HG02642 (cell line): ENCODE data around the gene MYH15.

Experiments
- ATAC-seq: cut with Tn5 transposase; IDR thresholded peaks from one replicate; pipeline ENCODE4 v1.9.1; 2021; ENCODE audit warnings: mild to moderate bottlenecking; ENCODE audit not compliant: unreplicated experiment, poor library complexity

MYH15 gene

GRCh38 chr3:108475220-108475782, 35.1 kb downstream of the MYH15 start:
- ATAC-seq: no peak

- ATAC-seq: no peak
These were observed 35.8 kb downstream of the MYH15 start for GRCh38 chr3:108474581-108474980.

- ATAC-seq: no peak
These were observed 36.7 kb downstream of the MYH15 start for GRCh38 chr3:108473711-108474110.

GRCh38 chr3:108472001-108472591, 38.3 kb downstream of the MYH15 start:
- ATAC-seq: no peak

DNA sequence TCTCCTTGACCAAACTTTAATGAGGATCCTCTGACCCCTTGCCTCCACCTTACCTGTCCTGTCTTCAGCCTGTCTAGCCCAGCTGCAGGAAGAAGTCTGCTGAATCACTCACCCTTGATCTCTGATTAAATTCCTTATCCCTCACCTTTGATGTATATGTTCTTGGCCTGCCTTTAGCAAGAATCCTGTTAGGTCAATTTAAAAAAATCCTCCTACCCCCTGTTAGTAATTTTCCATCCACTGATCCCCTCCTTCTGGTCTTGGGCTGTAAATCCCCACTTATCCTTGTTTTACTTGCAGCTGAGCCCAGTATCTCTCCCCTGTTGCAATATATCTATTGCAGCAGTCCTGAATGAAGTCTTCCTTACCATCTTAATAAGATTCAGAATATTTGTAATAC, 39.0 kb downstream of the MYH15 start:
- no peak for ATAC-seq

DNA sequence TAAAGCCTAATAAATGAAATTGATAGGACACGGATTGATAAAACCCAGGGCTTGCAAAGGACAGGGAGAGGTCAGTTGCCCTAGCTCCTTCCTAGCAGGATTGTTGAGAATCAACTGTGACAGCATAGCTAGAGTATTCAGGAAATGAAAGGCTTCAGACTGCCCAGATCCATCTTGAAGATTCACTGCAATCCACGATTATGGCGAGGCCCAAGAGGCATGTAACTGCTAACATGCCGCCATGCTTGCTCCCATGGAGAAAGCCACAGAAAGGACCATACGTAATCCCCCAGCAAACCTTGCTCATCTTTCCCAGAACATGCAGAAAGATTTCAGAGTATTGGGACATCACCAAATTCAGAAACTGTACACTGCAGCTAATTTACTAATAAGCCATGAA, 41.3 kb downstream of the MYH15 start:
- no peak for ATAC-seq

DNA sequence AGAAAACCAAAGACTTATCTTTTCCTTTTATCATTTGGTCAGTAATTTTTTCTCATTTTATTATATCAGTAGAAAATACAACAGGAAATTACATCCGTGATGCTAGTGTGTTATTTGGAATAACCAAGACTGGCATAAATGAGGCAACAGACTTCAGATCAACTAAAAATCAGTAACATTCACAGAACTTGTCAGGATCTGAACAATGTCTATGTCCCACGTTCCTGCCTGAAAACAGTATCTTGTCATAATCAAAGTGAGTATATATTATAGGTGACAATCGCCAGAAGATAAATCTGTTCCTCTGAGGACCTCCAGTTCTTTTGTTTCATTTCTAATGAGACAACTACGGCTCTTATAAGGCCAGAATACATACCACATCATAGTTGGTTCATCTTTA, 41.8 kb downstream of the MYH15 start:
- ATAC-seq: no peak

DNA sequence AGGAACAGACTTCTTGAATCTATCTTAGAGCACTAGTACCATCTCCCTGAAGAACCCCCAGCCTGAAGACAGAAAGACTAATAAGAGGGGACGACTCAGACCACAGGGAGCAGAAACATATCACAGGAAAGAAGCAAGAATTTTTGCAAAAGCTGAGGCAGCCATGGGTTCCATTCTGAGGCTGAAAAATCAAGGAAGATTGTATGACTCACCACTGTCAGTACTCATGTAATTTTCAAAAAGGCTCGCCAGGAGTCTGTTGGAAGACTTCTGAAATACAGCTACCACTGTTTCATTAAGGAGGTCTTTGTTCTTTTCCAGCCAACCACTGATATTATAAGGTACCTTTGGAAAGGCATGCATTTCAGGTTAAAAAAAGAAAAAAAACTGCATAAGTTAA, 47.5 kb downstream of the MYH15 start:
- ATAC-seq: no peak

GRCh38 chr3:108461661-108462111, 48.7 kb downstream of the MYH15 start:
- no peak for ATAC-seq

- ATAC-seq: no peak
These were observed 51.2 kb downstream of the MYH15 start for GRCh38 chr3:108459225-108459624.

GRCh38 chr3:108455212-108455705, 55.1 kb downstream of the MYH15 start:
- ATAC-seq: no peak

- no peak for ATAC-seq
These were observed 56.8 kb downstream of the MYH15 start for GRCh38 chr3:108453565-108453964.

DNA sequence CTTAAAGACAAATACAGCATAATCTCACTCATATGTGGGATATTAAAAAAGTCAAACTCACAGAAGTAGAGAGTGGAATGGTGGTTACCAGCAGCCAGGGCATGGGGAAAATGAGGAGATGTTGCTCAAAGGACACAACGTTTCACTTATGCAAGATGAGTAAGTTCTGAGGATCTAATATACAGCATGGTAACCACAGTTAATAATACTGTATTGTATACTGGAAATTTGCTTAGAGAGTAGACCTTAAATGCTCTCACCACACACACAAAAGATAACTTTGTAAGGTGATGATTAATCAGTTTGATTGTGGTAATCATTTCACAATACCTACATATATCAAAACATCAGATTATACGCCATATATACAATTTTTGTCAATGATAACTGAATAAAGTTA, 60.0 kb downstream of the MYH15 start:
- no peak for ATAC-seq

DNA sequence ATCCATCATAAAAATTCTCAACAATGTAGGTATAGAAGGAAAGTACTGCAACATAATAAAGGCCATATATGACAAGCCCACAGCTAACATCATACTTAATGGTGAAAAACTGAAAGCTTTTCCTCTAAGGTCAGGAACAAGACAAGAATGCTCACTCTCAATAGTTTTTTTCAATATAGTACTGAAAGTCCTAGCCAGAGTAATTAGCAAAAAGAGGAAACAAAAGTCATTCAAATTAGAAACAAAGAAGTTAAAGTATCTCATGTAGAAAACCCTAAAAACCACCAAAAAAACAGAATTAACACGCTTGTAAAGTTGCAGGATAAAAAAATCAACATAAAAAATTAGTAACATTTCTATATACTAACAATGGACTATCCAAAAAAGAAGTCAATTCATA, 61.8 kb downstream of the MYH15 start:
- ATAC-seq: no peak

DNA sequence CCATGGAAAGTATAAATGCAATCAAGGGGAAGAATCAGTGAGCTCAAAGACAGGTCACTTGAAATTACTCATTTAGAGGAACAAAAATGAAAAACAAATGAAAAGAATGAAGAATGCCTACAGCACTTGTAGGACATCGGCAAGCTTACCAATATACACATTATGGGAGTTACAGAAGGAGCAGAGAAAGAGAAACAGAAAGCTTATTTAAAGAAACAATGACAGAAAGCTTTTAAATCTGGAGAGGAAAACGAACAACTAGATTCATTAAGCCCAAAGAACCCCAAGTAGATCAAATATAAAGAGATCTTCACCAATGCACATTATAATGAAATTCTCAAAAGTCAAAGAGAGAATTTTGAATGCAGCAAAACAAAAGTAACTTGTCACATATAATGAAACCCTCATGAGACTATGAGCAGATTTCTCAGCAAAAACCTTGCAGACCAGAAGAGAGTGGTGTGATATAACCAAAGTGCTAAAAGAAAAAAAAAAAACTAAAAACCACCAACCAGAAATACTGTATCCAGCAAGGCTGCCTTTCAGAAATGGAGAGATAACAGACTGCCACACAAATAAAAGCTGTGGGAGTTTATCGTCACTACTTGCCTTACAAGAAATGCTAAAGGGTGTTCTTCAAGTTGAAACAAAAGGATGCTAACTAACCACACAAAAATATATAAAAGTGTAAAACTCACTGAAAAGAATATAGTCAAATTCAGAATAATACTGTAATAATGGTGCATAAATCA, 63.1 kb downstream of the MYH15 start:
- no peak for ATAC-seq

DNA sequence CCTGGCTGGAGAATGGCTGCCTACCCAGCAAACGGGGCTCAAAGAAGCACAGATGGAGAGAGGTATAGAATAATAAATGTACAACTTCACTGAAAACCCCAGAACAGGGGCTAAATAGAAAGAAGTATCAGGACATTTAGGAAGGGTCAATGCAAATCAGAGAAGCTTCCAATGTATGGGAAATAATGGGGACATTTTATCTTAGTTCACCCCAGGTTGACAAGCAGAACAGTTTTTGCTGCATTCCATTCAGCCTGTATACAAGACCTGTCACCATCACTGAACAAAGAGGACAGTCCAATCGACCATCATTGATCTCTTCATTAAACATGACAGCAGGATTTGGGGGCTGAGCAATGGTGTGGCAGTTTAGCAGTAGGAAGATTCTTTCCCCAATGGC, 68.1 kb downstream of the MYH15 start:
- ATAC-seq: no peak

GRCh38 chr3:108441518-108441917, 68.9 kb downstream of the MYH15 start:
- ATAC-seq: no peak

- ATAC-seq: no peak
These were observed 69.3 kb downstream of the MYH15 start for GRCh38 chr3:108441071-108441507.

DNA sequence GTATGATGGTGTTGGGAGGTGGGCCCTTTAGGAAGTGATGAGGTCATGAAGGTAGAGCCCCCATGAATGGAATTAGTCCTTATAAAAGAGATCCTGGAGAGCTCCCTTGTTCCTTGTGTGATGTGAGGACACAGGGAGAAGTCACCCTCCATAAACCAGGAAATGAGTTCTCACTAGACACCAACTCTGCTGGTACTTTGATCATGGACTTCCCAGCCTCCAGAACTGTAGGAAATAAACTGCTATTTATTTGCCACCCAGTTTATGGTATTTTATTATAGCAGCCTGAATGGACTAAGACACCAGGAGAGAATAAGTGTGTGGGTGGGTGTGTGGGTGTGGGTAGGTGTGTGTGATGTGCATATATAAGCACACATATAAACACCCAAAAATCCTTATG, 71.9 kb downstream of the MYH15 start:
- no peak for ATAC-seq

DNA sequence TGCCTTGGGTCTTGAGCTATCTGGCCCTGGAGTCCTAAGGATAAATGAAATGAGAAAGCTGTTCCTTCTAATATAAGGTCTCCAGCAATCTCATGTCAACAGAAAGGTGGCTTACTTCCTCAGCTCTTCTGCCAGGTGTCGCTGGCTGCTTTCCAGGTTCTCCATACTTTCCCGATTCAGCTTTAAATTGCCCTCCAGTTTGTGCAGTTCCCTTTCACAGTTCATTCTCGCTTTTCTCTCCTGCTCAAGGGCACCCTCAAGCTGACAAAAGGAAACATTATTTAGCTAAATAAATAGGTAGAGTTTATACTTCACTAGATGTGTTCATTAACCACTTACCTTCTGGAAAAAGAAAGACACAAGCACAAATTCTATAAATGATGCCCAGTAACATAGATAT, 73.0 kb downstream of the MYH15 start:
- no peak for ATAC-seq

DNA sequence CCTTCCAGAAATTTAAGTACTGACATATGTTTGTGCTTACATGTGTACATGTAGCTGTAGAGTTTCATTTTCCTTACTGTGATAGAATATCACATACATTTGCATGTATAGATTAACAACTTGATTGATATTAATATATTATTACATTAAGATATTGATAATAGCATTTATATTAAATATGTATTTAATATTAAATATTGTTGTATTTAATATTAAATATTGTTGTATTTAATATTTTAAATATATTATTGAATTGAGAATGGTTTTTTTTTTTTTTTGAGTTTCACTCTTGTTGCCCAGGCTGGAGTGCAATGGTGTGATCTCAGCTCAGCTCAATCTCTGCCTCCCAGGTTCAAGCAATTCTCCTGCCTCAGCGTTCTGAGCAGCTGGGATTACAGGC, 76.5 kb downstream of the MYH15 start:
- ATAC-seq: no peak

DNA sequence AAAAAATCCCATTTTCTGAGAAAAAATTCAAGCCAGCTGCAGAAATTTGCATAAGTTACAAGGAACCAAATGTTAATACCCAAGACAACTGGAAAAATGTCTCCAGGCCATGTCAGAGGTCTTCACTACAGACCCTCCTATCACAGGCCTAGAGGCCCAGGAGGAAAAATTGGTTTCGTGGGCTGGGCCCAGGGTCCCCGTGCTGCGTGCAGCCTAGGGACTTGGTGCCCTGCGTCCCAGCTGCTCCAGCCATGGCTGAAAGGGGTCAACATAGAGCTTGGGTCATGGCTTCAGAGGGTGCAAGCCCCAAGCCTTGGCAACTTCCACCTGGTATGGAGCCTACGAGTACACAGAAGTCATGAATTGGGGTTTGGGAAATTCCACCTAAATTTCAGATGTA, 78.0 kb downstream of the MYH15 start:
- ATAC-seq: no peak
